ENCODE results near the gene CBR1.
"Not testable (repeated sequence)": the region's sequence is repeated elsewhere in the genome, so short reads cannot be mapped to it uniquely, and the experiment has no call there.

The CBR1 gene

DNA sequence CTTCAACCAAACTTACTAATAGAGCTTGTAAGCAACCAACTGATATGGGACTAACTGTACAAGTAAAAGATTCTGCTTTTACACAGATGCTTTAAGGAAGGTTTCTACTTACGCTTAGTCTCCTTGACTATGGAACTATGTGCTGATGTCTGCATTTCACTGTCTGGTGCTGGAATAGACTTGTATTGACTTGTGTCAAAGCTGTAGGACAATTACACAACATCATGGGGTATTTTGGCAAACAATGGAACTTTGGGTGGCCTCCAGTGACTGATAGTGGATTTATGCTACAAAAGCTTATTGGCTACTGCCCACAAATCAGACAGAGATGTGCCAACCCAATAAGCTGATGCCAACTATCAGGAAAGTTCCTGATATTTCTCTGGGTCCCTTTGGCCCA lies 10.6 kb downstream of the CBR1 start:
- Mint-ChIP-seq H3K4me1 (ENCODE audit: low read depth) (peaks cover 26% of the 10 kb centered on the region), H3K27ac (no peak overlapping the region), H3K36me3 (no peaks in the 10 kb centered on the region), H3K4me3 (no peak overlapping the region), H3K9me3 (ENCODE audit: low read depth) (no peaks in the 10 kb centered on the region), H3K27me3 (no peaks in the 10 kb centered on the region)

DNA sequence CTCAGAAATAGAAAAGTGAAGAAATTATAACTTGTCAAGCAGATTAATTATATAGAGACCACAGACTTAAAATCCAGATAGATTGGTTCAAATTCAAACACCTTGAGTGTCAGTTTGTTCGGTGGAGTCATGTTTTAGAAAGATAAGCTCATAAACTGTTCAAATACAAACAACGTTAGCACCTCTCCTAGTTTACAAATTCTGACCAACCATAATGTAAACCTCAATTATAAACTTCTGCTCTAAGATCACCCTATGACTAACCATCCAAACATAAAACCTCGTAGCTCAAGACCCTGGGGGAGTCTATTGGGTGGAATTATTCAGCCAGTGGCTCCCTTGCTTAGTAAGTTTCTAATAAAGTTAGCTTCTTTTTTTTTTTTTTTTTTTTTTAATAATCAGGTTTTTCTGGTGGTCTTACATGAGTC lies 12.4 kb downstream of the CBR1 start:
- no peaks in the 10 kb centered on the region for H3K27me3 Mint-ChIP-seq
- H3K9me3 Mint-ChIP-seq (ENCODE audit: low read depth): no peaks in the 10 kb centered on the region
- H3K4me3 Mint-ChIP-seq: no peak overlapping the region
- H3K27ac Mint-ChIP-seq: no peak overlapping the region
- no peaks in the 10 kb centered on the region for H3K36me3 Mint-ChIP-seq
- H3K4me1 Mint-ChIP-seq (ENCODE audit: low read depth): peaks cover 16% of the 10 kb centered on the region

DNA sequence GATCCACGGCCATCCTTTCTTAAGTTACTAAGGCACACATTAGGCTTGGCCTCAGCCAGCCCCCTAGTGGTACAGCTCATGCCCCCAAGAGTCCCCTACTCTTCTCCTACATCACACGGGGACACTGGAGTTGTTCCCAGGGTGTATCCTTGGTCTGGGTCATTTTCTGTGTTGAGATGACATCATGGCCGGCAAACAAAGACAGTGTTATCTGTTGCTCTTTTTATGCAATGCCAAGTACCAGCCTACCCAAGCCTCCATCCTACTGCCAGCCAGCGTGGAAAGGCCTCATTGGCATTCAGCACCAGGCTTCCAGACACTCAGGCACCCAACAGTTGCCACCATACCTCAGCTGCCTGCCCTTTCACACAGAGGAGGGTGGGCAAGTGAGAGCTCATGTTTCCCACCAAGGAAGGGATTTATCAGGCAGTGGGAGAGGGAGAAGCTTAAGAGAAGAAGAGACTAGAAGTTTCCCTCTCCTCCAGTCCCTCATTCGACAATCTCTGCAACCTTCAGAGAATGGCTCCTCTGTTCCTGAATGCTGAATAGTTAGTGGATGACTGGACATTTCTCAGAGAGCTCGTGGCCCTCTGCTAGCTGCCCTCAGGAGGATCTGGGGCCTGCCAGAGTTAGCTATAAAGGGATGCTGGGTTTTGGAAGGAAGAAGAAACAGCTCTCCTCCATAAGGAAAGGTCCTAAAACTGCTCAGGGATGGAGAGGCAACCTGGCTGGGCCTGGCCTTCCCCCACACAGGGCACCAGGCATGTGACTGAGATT lies 17.7 kb downstream of the CBR1 start:
- Mint-ChIP-seq H3K9me3 (ENCODE audit: low read depth) (no peaks in the 10 kb centered on the region), H3K4me1 (ENCODE audit: low read depth) (no peaks in the 10 kb centered on the region), H3K4me3 (no peak overlapping the region), H3K36me3 (no peaks in the 10 kb centered on the region), H3K27me3 (no peaks in the 10 kb centered on the region), H3K27ac (no peak overlapping the region)

DNA sequence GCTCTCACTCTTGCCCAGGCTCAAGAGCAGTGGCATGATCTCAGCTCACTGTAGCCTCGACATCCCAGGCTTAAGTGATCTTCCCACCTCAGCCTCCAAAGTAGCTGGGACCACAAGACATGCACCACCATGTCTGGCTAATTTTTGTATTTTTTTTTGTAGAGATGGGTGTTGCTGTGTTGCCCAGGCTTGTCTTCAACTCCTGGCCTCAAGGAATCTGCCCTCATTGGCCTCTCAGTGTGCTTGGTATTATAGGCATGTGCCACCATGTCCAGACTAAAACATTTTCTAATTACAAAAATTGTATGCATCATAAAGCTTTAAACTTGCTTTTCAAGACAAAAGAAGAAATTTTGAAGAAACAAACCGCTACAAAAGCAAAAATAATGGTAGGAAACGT lies 20.1 kb downstream of the CBR1 start:
- Mint-ChIP-seq H3K27me3 (no peaks in the 10 kb centered on the region), H3K27ac (no peak overlapping the region), H3K9me3 (ENCODE audit: low read depth) (peaks cover 6% of the 10 kb centered on the region), H3K4me3 (no peak overlapping the region), H3K36me3 (peaks cover 6% of the 10 kb centered on the region), H3K4me1 (ENCODE audit: low read depth) (no peaks in the 10 kb centered on the region)

DNA sequence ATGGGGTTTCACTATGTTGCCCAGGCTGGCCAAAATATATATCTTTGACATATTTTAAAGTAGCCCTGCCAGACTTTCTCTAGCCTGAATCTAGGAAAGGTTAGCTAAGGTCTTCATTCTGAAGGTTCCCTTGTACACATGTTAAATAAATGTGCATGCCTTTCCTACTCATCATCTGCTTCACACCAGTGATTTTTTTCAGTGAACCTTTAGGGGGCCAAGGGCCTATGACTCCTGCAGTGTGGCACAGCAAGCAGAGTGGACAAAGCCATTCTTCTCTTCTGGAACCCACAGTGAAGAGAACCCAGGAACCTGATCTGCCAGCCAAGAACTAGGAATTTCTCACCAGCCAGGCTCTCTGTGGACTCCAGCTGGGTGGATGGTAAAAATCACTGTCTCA lies 22.9 kb downstream of the CBR1 start:
- peaks cover 6% of the 10 kb centered on the region for H3K36me3 Mint-ChIP-seq
- no peak overlapping the region for H3K27ac Mint-ChIP-seq
- no peaks in the 10 kb centered on the region for H3K27me3 Mint-ChIP-seq
- peaks cover 6% of the 10 kb centered on the region for H3K9me3 Mint-ChIP-seq (ENCODE audit: low read depth)
- H3K4me1 Mint-ChIP-seq (ENCODE audit: low read depth): no peaks in the 10 kb centered on the region
- H3K4me3 Mint-ChIP-seq: no peak overlapping the region

DNA sequence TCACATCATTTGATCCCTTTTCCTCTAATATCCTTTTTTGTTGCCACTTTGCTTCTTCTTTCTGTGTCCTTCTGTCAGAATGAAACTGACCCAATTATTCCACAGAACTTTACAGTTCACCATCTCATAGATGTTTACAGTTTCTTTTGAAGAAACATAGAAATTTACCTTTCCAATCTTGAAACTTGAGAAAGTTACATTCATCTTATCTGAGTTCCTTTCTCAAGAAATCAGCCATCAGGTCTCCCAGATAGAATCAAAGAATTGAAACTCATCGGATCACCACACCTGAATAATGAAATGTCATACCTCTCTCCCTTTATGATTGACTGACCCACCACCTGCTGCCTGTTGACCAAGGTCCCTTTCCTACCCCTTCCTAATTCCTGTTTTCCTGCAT lies 23.7 kb downstream of the CBR1 start:
- H3K27me3 Mint-ChIP-seq: no peaks in the 10 kb centered on the region
- no peak overlapping the region for H3K27ac Mint-ChIP-seq
- H3K9me3 Mint-ChIP-seq (ENCODE audit: low read depth): peaks cover 6% of the 10 kb centered on the region
- no peak overlapping the region for H3K4me3 Mint-ChIP-seq
- peaks cover 6% of the 10 kb centered on the region for H3K36me3 Mint-ChIP-seq
- H3K4me1 Mint-ChIP-seq (ENCODE audit: low read depth): no peaks in the 10 kb centered on the region

DNA sequence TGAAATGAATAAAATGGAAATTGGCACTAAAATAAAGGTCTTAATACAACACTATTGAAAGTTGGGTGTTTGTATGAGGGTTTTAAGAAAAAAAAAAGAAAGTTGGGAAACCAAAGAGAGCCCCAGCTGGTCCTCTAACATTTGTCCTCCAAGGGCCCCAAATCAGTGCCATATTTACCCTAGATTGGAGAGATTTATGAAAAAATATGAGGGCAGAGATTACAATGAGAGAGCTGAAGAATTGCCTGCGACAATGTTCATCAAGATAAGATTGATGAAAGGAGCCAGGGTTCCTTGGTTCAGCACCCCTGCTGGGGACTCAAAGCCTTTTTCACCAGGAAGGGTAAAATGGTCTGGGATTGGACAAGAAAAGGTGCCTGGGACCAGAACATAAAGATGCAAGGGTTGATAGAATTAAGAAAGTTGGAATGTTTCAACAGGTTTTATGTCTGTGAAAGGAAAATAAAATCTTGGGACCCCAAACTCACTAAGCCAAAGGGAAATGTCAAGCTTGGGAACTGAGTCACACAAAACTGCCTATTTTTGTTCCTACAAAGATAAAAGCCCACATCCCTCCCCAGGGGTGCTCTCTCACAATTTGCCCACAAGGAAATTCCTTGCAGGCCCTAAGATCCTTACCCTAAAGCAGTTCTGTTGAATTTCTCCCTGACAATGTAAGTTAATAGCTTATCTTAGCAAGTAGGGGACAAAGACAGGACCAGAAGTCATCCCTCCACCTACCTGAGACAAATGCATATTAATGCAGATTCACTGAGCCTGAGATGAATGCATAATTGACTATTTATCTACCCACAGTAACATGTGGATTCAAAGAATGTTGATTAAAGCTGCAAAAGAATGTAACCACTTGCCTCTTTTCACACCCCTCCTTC lies 26.8 kb downstream of the CBR1 start:
- no peak overlapping the region for H3K4me3 Mint-ChIP-seq
- no peak overlapping the region for H3K27ac Mint-ChIP-seq
- peaks cover 6% of the 10 kb centered on the region for H3K9me3 Mint-ChIP-seq (ENCODE audit: low read depth)
- no peaks in the 10 kb centered on the region for H3K27me3 Mint-ChIP-seq
- peaks cover 6% of the 10 kb centered on the region for H3K36me3 Mint-ChIP-seq
- H3K4me1 Mint-ChIP-seq (ENCODE audit: low read depth): no peaks in the 10 kb centered on the region

DNA sequence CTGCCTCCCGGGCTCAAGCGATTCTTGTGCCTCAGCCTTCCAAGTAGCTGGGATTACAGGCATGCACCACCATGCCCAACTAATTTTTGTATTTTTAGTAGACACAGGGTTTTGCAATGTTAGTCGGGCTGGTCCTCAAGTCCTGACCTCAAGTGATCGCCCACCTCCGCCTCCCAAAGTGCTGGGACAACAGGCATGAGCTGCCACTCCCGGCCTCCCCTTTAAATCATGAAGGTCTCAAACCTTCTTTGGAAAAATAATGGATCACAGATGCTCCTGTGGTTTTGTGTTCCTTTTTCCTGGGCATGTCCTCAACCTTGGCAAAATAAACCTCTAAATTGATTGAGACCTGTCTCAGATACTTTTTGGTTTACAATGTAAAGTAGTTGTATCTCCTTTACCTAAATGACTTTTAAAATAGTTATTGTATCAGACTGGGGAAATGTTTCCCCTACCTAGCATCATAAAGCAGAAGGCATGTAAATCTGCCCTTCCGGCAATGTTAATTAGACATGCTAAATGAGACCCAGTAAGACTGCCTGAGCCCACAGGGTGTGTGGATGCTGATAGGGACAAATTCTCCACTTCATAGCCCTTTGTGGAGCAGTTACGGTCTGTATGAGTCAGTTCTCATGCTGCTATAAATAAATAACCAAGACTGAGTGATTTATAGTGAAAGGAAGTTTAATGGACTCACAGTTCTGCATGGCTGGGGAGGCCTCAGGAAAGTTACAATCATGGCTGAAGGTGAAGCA lies 27.8 kb downstream of the CBR1 start:
- H3K9me3 Mint-ChIP-seq (ENCODE audit: low read depth): peaks cover 6% of the 10 kb centered on the region
- H3K27ac Mint-ChIP-seq: no peak overlapping the region
- no peak overlapping the region for H3K4me3 Mint-ChIP-seq
- H3K4me1 Mint-ChIP-seq (ENCODE audit: low read depth): no peaks in the 10 kb centered on the region
- peaks cover 6% of the 10 kb centered on the region for H3K36me3 Mint-ChIP-seq
- H3K27me3 Mint-ChIP-seq: no peaks in the 10 kb centered on the region

DNA sequence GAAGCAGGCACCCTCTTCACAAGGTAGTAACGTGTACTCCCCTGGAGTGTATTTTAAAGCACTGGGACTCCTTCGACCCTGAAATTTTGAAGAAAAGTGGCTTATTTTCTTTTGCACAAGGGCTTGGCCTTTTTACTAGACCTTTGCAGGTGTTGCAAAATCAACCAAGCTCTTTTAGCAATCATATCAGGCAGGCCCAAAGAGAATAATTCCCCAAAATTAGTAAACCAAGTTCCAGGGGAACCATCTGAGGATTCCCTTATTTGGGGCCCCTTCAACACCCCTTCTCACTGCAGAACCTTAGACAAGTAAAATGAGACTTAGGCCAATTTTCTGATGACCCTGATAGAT lies 28.3 kb downstream of the CBR1 start:
- H3K27me3 Mint-ChIP-seq: no peaks in the 10 kb centered on the region
- peaks cover 6% of the 10 kb centered on the region for H3K36me3 Mint-ChIP-seq
- no peak overlapping the region for H3K4me3 Mint-ChIP-seq
- no peak overlapping the region for H3K27ac Mint-ChIP-seq
- H3K4me1 Mint-ChIP-seq (ENCODE audit: low read depth): no peaks in the 10 kb centered on the region
- peaks cover 6% of the 10 kb centered on the region for H3K9me3 Mint-ChIP-seq (ENCODE audit: low read depth)

DNA sequence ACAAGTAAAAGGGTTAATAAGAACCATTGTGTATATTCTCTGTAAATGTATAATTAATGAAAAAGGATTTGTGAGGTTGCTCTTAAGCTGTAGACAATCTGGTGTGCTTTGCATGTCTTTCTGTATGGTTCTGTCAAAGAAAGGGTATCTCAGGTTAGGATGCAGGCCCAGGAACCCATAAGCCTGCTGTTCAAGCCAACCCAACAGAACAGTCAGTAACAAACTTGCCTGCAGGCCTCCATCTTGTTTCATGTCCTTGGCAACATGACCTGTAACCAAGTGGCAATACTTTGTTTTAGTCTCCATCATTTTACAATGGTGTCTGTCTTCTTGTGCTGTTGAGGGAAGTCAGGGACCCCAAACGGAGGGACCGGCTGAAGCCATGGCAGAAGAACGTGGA lies 29.2 kb downstream of the CBR1 start:
- Mint-ChIP-seq H3K27me3 (peaks cover under 1% of the 10 kb centered on the region), H3K9me3 (ENCODE audit: low read depth) (no peaks in the 10 kb centered on the region), H3K4me3 (no peak overlapping the region), H3K4me1 (ENCODE audit: low read depth) (peaks cover 3% of the 10 kb centered on the region), H3K27ac (no peak overlapping the region), H3K36me3 (no peaks in the 10 kb centered on the region)

DNA sequence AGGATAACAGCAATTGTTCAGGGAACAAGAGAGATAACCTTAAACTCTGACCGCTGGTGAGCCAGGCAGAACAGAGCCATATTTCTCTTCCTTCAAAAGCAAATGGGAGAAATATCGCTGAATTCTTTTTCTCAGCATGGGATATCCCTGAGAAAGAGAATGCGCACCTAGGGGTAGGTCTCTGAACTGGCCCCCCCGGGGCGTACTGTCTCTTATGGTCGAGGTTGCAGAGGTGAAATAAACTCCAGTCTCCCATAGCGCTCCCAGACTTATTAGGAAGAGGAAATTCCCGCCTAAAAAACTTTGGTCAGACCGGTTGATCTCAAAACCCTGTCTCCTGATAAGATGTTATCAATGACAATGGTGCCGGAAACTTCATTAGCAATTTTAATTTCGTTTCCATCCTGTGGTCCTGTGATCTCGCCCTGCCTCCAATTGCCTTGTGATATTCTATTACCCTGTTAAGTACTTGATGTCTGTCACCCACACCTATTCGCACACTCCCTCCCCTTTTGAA lies 29.9 kb downstream of the CBR1 start:
- not testable (repeated sequence) for H3K4me3 Mint-ChIP-seq; H3K27me3 Mint-ChIP-seq; H3K27ac Mint-ChIP-seq; H3K36me3 Mint-ChIP-seq; H3K9me3 Mint-ChIP-seq (ENCODE audit: low read depth)
- H3K4me1 Mint-ChIP-seq (ENCODE audit: low read depth): peaks cover 10% of the 10 kb centered on the region

DNA sequence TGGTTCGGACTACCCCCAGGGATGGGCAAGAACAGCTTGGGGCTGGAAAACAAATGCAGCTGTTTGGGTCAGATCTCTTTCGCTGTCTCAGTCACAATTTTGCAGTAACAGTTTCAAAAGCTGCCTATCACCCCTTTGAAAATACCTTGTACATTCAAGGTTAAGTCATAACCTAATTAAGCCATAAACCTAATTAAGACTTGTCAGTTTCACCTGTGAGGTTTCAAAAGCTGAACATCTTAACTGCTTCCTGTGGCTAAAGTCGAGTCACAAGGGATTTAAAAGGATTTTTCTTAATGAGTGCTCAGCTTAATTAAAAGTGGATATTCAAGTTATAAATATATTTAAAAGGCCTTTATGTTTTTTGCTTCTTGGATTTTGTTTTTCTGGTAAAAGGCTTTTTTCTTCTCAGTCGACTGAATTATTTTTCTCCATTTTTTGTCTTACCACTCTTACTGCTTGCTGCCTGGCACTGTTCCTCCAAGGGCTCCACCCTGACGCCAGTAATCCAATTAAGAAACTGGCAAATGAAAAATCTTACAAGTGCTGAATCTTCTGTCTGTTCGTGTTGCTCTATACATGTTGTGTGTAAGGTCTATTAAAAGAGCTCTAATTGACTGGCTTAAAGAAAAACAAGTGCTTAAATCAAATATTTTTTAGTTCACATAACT lies 31.3 kb downstream of the CBR1 start:
- H3K27ac Mint-ChIP-seq: no peak overlapping the region
- H3K4me1 Mint-ChIP-seq (ENCODE audit: low read depth): peaks cover 10% of the 10 kb centered on the region

DNA sequence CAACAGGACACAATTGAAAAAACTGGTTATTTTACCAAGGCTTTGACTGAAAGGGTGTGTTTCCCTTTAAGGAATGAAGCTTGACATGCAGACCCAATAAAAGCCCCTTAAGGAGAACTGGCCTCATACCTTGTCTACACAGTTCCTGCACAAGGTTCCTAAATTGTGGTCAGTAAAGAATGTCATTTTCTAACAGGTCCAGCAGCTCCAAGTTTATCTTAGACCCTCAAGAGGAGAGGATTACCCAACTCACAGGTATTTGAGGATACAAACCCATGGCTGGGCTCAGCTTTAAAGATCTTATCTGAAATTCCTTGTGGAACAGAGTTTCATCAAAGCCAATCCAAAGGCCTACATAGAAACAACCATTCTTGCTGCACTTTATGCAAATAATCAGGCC lies 33.6 kb downstream of the CBR1 start:
- no peaks in the 10 kb centered on the region for H3K36me3 Mint-ChIP-seq
- no peaks in the 10 kb centered on the region for H3K9me3 Mint-ChIP-seq (ENCODE audit: low read depth)
- H3K4me1 Mint-ChIP-seq (ENCODE audit: low read depth): peaks cover 10% of the 10 kb centered on the region
- H3K27ac Mint-ChIP-seq: no peak overlapping the region
- H3K4me3 Mint-ChIP-seq: no peak overlapping the region
- peaks cover 6% of the 10 kb centered on the region for H3K27me3 Mint-ChIP-seq

More for the DNA sequence above, 31.3 kb downstream of the CBR1 start:
- Mint-ChIP-seq H3K27me3 (peaks cover 6% of the 10 kb centered on the region), H3K36me3 (no peaks in the 10 kb centered on the region), H3K4me3 (no peak overlapping the region), H3K9me3 (ENCODE audit: low read depth) (no peaks in the 10 kb centered on the region)

Data from activated naive CD8-positive, alpha-beta T cell (primary cell).